GM13977 (cell line): ENCODE data around the gene ARGFX.
"Not testable (repeated sequence)": the region's sequence is repeated elsewhere in the genome, so short reads cannot be mapped to it uniquely, and the experiment has no call there.

Experiments
- DNase-seq: peaks from one replicate; pipeline ENCODE4 v3.0.0; 2012; ENCODE audit warnings: low spot score
- CTCF ChIP-seq: IDR thresholded peaks from 2 replicates; pipeline ENCODE4 v1.5.1; 2012; ENCODE audit warnings: mild to moderate bottlenecking, control low read depth; ENCODE audit not compliant: insufficient read depth; ENCODE audit errors: extremely low read depth, missing control alignments
- in situ Hi-C: fragments of 300-500 bp; cut with MboI; formaldehyde crosslinking; loops from one replicate; pipeline ENCODE4 v1.12.0; 2022; ENCODE audit warnings: low sequenced_read_pairs, low pct_unique_long_range_greater_than_20kb, mixed read lengths, inconsistent platforms; ENCODE audit not compliant: unreplicated experiment

Gene ARGFX

DNA sequence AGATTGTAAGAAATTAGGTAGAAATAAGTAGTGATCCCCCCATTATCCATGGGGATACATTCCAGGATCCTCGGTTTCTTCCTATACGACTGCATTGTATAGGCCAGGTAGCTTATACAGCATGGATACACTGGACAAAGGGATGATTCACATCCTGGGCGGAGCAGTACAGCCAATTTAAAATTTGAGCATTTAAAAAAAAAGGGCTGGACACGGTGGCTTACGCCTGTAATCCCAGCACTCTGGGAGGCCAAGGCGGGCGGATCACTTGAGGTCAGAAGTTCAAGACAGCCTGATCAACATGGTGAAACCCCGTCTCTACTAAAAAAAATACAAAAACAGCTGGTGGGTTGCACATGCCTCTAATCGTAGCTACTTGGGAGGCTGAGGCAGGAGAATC lies 976 bp upstream of the ARGFX start:
- in situ Hi-C loops, result no loop called here
- no peak for DNase-seq
- no peak for TF ChIP-seq CTCF

DNA sequence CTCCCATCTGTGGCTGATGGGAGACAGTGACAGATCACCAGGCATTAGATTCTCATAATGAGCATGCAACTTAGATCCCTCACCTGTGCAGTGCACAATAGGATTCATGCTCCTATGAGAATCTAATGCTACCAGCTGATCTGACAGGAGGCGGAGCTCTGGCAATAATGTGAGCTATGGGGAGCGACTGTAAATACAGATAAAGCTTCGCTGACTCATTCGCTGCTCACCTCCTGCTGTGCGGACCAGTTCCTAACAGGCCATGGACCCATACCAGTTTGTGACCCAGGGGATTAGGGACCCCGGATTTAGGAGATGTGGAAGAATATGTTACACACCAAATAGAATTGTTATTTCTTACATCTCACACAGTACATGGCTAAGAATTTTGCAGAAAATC lies 6.7 kb downstream of the ARGFX start:
- TF ChIP-seq CTCF, result no peak
- in situ Hi-C loops, result no loop called here
- no peak for DNase-seq

DNA sequence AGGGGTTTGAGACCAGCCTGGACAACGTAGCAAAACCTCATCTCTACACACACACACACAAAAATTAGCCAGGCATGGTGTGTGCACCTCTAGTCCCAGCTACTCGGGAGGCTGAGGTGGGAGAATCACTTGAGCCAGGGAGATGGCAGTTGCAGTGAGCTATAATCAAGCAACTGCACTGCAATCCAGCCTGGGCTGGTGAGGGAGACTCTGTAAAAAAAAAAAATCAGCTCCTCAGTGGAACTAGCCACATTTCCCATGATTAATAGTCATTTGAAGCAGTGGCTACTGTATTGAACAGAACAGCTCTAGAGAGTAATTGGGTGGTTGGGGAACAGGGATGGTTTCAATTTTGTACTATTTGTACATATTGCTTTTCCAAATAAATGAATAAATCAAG lies 13.9 kb downstream of the ARGFX start:
- DNase-seq, result no peak
- in situ Hi-C loops, result no loop called here
- TF ChIP-seq CTCF, result no peak

DNA sequence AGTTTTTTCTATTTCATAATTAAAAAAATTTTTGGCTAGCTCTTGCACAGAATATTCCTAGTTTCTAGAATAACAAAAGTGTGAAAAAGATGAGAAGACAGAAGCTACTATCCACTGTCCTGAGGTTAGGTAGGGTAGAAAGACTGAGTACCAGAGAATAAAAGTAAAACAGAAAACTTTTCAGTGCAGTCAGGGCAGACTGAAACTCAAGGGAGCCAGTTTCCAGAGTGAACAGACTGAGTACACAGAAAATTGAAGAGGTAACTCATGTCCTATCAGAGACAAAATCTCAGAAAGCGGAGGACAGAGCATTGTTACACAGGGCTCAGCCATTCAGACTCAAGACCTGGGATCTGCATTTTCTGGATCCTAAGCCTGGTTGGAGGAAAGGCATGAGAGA lies 16.7 kb downstream of the ARGFX start:
- DNase-seq, result no peak
- TF ChIP-seq CTCF, result no peak
- in situ Hi-C loops, result no loop called here

DNA sequence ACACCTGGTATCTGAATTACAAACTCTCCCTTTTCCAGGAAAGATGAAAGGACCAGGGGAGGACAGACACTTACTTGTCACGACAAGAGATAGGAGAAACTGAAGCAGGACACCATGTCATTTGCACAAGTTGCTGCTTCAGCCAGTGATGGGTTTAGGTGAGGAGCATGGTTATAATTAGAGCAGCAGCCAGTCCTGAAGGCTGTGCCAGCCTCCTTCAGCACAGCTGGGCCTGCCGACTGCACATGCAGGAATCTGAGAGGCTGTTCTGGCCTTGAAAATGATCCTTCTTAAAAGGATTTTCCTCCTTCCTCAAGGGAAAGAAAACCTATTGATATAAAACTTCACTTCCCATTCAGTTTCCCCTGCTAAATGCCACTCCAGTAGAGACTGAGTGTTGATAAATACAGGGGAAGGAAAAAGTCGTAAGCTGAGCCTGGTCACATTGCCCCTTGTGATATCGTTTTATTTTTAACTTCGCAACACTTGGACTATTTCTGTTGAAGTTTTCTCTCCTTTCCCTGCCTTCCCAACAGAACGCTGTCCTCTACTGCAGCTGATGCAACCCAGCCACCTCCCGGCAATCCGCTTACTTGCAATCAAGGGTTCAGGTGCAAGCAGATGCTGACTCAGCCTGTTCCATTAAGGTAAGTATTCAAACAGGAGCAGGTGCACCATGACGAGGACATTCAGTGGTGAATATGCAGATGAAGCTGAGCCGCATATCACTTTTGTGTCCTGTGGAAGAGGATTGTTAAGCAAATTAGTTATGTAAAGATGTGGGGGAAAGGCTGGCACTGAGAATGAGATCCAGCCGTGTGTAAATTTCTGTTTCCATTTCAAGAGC lies 25.3 kb downstream of the ARGFX start, which contains the start of gene FBXO40:
Gene FBXO40, plus strand, starts transcription at position 524 of the 847 bp plus-strand sequence. CDS start 27,197 bp downstream, outside the sequence.
- no peak for TF ChIP-seq CTCF

DNA sequence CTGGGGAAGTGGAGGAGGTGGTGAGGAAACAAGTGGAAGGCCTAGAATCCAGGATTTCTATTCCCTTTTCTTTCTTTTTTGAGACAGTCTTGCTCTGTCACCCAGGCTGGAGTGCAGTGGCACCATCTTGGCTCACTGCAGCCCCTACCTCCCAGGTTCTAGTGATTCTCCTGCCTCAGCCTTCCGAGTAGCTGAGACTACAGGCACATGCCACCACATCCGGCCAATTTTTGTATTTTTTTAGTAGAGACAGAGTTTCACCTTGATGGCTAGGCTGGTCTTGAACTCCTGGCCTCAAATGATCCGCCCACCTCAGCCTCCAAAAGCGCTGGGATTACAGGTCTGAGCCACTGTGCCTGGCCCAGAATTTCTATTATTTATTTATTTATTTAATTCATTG lies 26.1 kb downstream of the ARGFX start:
- in situ Hi-C loops, DNase-seq: not testable (repeated sequence)

More for the DNA sequence above, 25.3 kb downstream of the ARGFX start, which contains the start of gene FBXO40:
- no peak for DNase-seq
- in situ Hi-C loops, result no loop called here

DNA sequence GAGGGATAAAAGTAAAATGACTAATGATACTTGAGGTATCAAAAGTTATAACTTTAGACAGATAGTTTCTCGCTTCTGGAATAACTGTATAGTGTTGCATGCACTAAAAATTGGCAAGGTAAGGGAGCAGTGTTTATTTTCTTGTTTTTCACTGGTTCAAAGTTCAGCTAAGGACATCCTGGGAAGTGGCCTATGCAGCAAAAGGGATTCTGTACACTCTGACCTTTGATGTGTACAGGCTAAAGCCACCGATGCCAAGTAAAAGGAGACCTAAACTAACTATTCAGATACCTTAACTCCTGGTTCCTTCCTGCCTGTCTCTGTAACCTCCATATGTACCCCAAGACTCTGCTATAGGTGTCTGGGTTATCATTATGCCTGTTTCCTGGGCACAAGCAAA lies 27.1 kb downstream of the ARGFX start:
- in situ Hi-C loops, result no loop called here
- TF ChIP-seq CTCF, result no peak
- DNase-seq, result no peak
